B cell (primary cell): Measurements from ENCODE around the gene PRSS36. TPM values are rescaled to one million over a fixed set of nuclear protein-coding genes. Genes with fewer than 3 reads are reported as not detected.

ENCODE experiments used
- ATAC-seq: fragments of 200-7000 bp; cut with Tn5 transposase; one replicate; pipeline ENCODE4 v1.10.0; 2021; ENCODE audit warnings: low read depth, mild to moderate bottlenecking, moderate number of reproducible peaks, moderate library complexity
- CTCF ChIA-PET: fragments of 350-600 bp; sonication (Branson Sonifier 250); formaldehyde crosslinking; loops from one replicate; lab custom pipeline; 2021; ENCODE audit warnings: antibody characterized with exemption, inconsistent platforms; lab: Charles Lee
- POLR2A ChIA-PET: fragments of 350-600 bp; sonication (Branson Sonifier 250); formaldehyde crosslinking; loops from one replicate; lab custom pipeline; 2021; ENCODE audit warnings: antibody characterized with exemption; lab: Charles Lee
- DNase-seq: peaks from one replicate; pipeline ENCODE4 v3.0.0; 2013
- H2AFZ ChIP-seq: 2 replicates; pipeline ENCODE4 v1.6.1; 2012; ENCODE audit warnings: mild to moderate bottlenecking, low read depth, low read length; ENCODE audit not compliant: insufficient read depth, poor library complexity, severe bottlenecking
- H3K27ac ChIP-seq, 2 donors: 1 replicate in 1 of 2; 2 replicates in 1 of 2; pipeline ENCODE4 v1.5.1; 2012 to 2013; ENCODE audit warnings: low read length in 2 of 2, mild to moderate bottlenecking in 2 of 2, moderate library complexity in 1 of 2
- H3K27me3 ChIP-seq, 4 experiments: fragments of 200-600 bp in 1 of 4; sonication (generic) in 1 of 4; replicated peaks in 1 of 4; 1 replicate in 2 of 4; 2 replicates in 2 of 4; pipeline versions ENCODE4 v1.6.1 to v1.7.0; 2013 to 2016; ENCODE audit warnings: low read length in 3 of 4, mild to moderate bottlenecking in 2 of 4, mixed read lengths in 1 of 4, moderate library complexity in 1 of 4; ENCODE audit not compliant: insufficient read depth in 4 of 4, control insufficient read depth in 3 of 4; ENCODE audit errors: control extremely low read depth in 1 of 4
- H3K36me3 ChIP-seq, 2 experiments: replicated peaks in 1 of 2; 1 replicate in 1 of 2; 2 replicates in 1 of 2; pipeline versions ENCODE4 v1.6.1 to v1.7.1; 2013; ENCODE audit warnings: low read length in 1 of 2; ENCODE audit not compliant: insufficient read depth in 2 of 2, control insufficient read depth in 1 of 2; ENCODE audit errors: control extremely low read depth in 1 of 2, extremely low read depth in 1 of 2
- H3K4me1 ChIP-seq, 2 donors: fragments of 200-600 bp in 1 of 2; sonication (generic) in 1 of 2; 1 replicate in 1 of 2; 2 replicates in 1 of 2; pipeline versions ENCODE4 v1.5.1 to v1.6.1; 2013 to 2017; ENCODE audit warnings: low read length in 2 of 2; ENCODE audit not compliant: control insufficient read depth in 2 of 2, insufficient read depth in 2 of 2
- H3K4me2 ChIP-seq: replicated peaks from 2 replicates; pipeline ENCODE3; 2012; ENCODE audit warnings: mild to moderate bottlenecking, low read depth, low read length; ENCODE audit not compliant: poor library complexity, severe bottlenecking
- H3K4me3 ChIP-seq, 5 experiments: fragments of 200-600 bp in 1 of 5; sonication (generic) in 1 of 5; 1 replicate in 3 of 5; 2 replicates in 2 of 5; pipeline versions ENCODE4 v1.5.1 to v1.7.0; 2011 to 2016; ENCODE audit warnings: low read length in 4 of 5, mild to moderate bottlenecking in 4 of 5, low read depth in 2 of 5, control low read depth in 1 of 5, moderate library complexity in 1 of 5; ENCODE audit not compliant: insufficient read depth in 1 of 5; ENCODE audit errors: control extremely low read depth in 1 of 5, extremely low read depth in 1 of 5
- H3K79me2 ChIP-seq: fragments of 200-600 bp; sonication (generic); one replicate; pipeline ENCODE4 v1.6.0; 2016; ENCODE audit warnings: low read length; ENCODE audit not compliant: control insufficient read depth, insufficient read depth
- H3K9ac ChIP-seq: fragments of 200-600 bp; sonication (generic); 2 replicates; pipeline ENCODE4 v1.6.1; 2017; ENCODE audit warnings: mild to moderate bottlenecking, low read length, moderate library complexity
- H3K9me3 ChIP-seq, 3 donors: one replicate each; pipeline versions ENCODE4 v1.6.1 to v1.7.1; 2013; ENCODE audit warnings: low read length in 2 of 3; ENCODE audit not compliant: control insufficient read depth in 2 of 3, insufficient read depth in 1 of 3; ENCODE audit errors: control extremely low read depth in 1 of 3
- H4K20me1 ChIP-seq: 2 replicates; pipeline ENCODE4 v1.6.0; 2012; ENCODE audit warnings: mild to moderate bottlenecking, low read length; ENCODE audit not compliant: insufficient read depth, control insufficient read depth, poor library complexity, severe bottlenecking
- H3K27ac Mint-ChIP-seq: one replicate; pipeline ENCODE4 v1.8.0; 2021; ENCODE audit warnings: mixed read lengths
- H3K27me3 Mint-ChIP-seq: one replicate; pipeline ENCODE4 v1.8.0; 2021; ENCODE audit warnings: mixed read lengths
- H3K4me1 Mint-ChIP-seq: one replicate; pipeline ENCODE4 v1.8.0; 2021; ENCODE audit warnings: mixed read lengths
- H3K4me3 Mint-ChIP-seq: one replicate; pipeline ENCODE4 v1.8.0; 2021; ENCODE audit warnings: mixed read lengths
- H3K9me3 Mint-ChIP-seq: one replicate; pipeline ENCODE4 v1.8.0; 2022; ENCODE audit warnings: mixed read lengths; ENCODE audit not compliant: insufficient read depth
- CTCF ChIP-seq: fragments of 200-600 bp; IDR thresholded peaks from one replicate; pipeline ENCODE4 v1.8.0; 2022; ENCODE audit warnings: antibody characterized with exemption, mild to moderate bottlenecking
- EZH2 ChIP-seq: IDR thresholded peaks from 2 replicates; pipeline ENCODE4 v1.6.1; 2012; ENCODE audit warnings: borderline replicate concordance, low read depth, mild to moderate bottlenecking, moderate library complexity, low read length; ENCODE audit not compliant: insufficient read depth, poor library complexity, severe bottlenecking
- WGBS: methylation state at CpG from one replicate; pipeline ENCODE4 v1.1.5; 2013; ENCODE audit warnings: missing lambda C conversion rate; ENCODE audit not compliant: insufficient coverage; 5-methylcytosine and 5-hydroxymethylcytosine counted together
- intact Hi-C: fragments of 100-400 bp; cut with micrococcal nuclease; formaldehyde crosslinking; loops from one replicate; pipeline ENCODE4 v1.10.0; 2022
- polyA plus RNA-seq: library from polyadenylated mRNA; depleted of rRNA; stranded (reverse); fragments of >200 nt; gene quantifications from 2 replicates; pipeline ENCODE4 v1.2.3, GENCODE V29; 2012
- total RNA-seq, 2 donors: library from RNA; stranded (reverse); fragments of 120-200 nt in 1 of 2; gene quantifications; 1 replicate in 1 of 2; 2 replicates in 1 of 2; pipeline versions ENCODE4 v1.2.3 to v1.2.4, GENCODE V29; 2013 to 2022

The PRSS36 gene
- total and polyA plus RNA-seq, 2 donors (not counting 1 experiment from before 2014, with no cell fraction given), result 1.0 to 1.6 TPM

- POLR2A ChIA-PET, result interaction anchor here (0.5 kb wide), 2 partner anchors 14 to 1344 kb away, joined by 3 to 4 read pairs; partner anchors contain the start of gene KIF22
- Histone ChIP-seq H3K9me3 (no peaks in the 10 kb centered on the region), H3K79me2 (no peaks in the 10 kb centered on the region), H3K9ac (no peak overlapping the region), H4K20me1 (no peaks in the 10 kb centered on the region), H3K4me2 (no peak overlapping the region), H3K27ac (no peak overlapping the region), H3K36me3 (peaks cover 0 to 25% of the 10 kb centered on the region in 2 experiments), H3K4me3 (no peak overlapping the region), H3K27me3 (no peaks in the 10 kb centered on the region), H3K4me1 (no peaks in the 10 kb centered on the region), H2AFZ (no peak overlapping the region)
- Mint-ChIP-seq H3K27ac (no peak overlapping the region), H3K4me3 (no peak overlapping the region), H3K27me3 (no peaks in the 10 kb centered on the region), H3K9me3 (no peaks in the 10 kb centered on the region), H3K4me1 (no peaks in the 10 kb centered on the region)
- ATAC-seq (no peak), DNase-seq (peak; percentile 4)
- 83% methylated on average over 12 of the region's 18 CpGs for WGBS
- TF ChIP-seq CTCF (no peak), EZH2 (no peak)
- intact Hi-C loops, result no loop called here
- CTCF ChIA-PET, result no interaction called here
Measured at GRCh38 chr16:31134625-31135534, 15.0 kb downstream of the PRSS36 start.

GRCh38 chr16:31134091-31134571 is 15.7 kb downstream of the PRSS36 start:
- no peaks in the 10 kb centered on the region for H3K79me2 ChIP-seq
- WGBS, result 70% methylated on average over 2 of the region's 5 CpGs
- Mint-ChIP-seq H3K9me3 (no peaks in the 10 kb centered on the region), H3K27ac (no peak overlapping the region), H3K27me3 (no peaks in the 10 kb centered on the region), H3K4me1 (no peaks in the 10 kb centered on the region), H3K4me3 (no peak overlapping the region)
- H3K27ac ChIP-seq, result no peak overlapping the region
- intact Hi-C loops, result no loop called here
- no peak for TF ChIP-seq EZH2
- no peak for TF ChIP-seq CTCF
- no peaks in the 10 kb centered on the region for H4K20me1 ChIP-seq
- no peaks in the 10 kb centered on the region for H3K4me1 ChIP-seq
- H2AFZ ChIP-seq, result no peak overlapping the region
- CTCF ChIA-PET, result no interaction called here
- peak; percentile 9 for DNase-seq
- H3K9me3 ChIP-seq, result no peaks in the 10 kb centered on the region
- H3K9ac ChIP-seq, result no peak overlapping the region
- no peak overlapping the region for H3K4me2 ChIP-seq
- ATAC-seq, result no peak
- no peak overlapping the region for H3K4me3 ChIP-seq
- no peaks in the 10 kb centered on the region for H3K27me3 ChIP-seq
- H3K36me3 ChIP-seq, result peaks cover 0 to 31% of the 10 kb centered on the region in 2 experiments
- POLR2A ChIA-PET, result interaction anchor here (0.5 kb wide), 1 partner anchor 14 kb away, joined by 4 read pairs; no protein-coding TSS in a partner anchor
